Activated B cell treated with CpG ODN at 0.5 μM for 24 hours (primary cell): ENCODE results near the gene TXNRD2. TPM values are rescaled to one million over a fixed set of nuclear protein-coding genes. Genes with fewer than 3 reads are reported as not detected.
"Not testable (repeated sequence)": the region's sequence is repeated elsewhere in the genome, so short reads cannot be mapped to it uniquely, and the experiment has no call there.

ENCODE experiments used
- ATAC-seq: fragments of 200-7000 bp; cut with Tn5 transposase; one replicate; pipeline ENCODE4 v1.10.0; 2021; ENCODE audit warnings: low read depth, mild to moderate bottlenecking, moderate library complexity
- CTCF ChIA-PET: fragments of 350-600 bp; sonication (Branson Sonifier 250); formaldehyde crosslinking; loops from one replicate; lab custom pipeline; 2021; ENCODE audit warnings: antibody characterized with exemption; lab: Charles Lee
- POLR2A ChIA-PET: fragments of 350-600 bp; sonication (Branson Sonifier 250); formaldehyde crosslinking; loops from one replicate; lab custom pipeline; 2021; ENCODE audit warnings: antibody characterized with exemption; lab: Charles Lee
- DNase-seq: peaks from one replicate; pipeline ENCODE4 v3.0.0; 2022
- H3K27ac Mint-ChIP-seq: one replicate; pipeline ENCODE4 v1.8.0; 2020; ENCODE audit warnings: mixed read lengths
- H3K27me3 Mint-ChIP-seq: one replicate; pipeline ENCODE4 v1.8.0; 2021; ENCODE audit warnings: mixed read lengths
- H3K36me3 Mint-ChIP-seq: one replicate; pipeline ENCODE4 v1.8.0; 2021; ENCODE audit warnings: low read depth, mixed read lengths
- H3K4me1 Mint-ChIP-seq: one replicate; pipeline ENCODE4 v1.8.0; 2021; ENCODE audit warnings: mixed read lengths
- H3K4me3 Mint-ChIP-seq: one replicate; pipeline ENCODE4 v1.8.0; 2020; ENCODE audit warnings: mild to moderate bottlenecking, mixed read lengths
- H3K9me3 Mint-ChIP-seq: one replicate; pipeline ENCODE4 v1.8.0; 2020; ENCODE audit warnings: mixed read lengths
- intact Hi-C: fragments of 100-400 bp; cut with micrococcal nuclease; formaldehyde crosslinking; loops from one replicate; pipeline ENCODE4 v1.15.1; 2024
- total RNA-seq: library from RNA; stranded (reverse); gene quantifications from 2 replicates; pipeline ENCODE4 v1.2.3, GENCODE V29; 2022
- TF ChIP-seq, protein P1 (sequence below): fragments of 200-600 bp; IDR thresholded peaks from one replicate; pipeline ENCODE4 v1.8.0; 2022; ENCODE audit warnings: antibody characterized with exemption, mild to moderate bottlenecking

TXNRD2 gene
- total RNA-seq, 1 donor from 2014 or later, result 31.2 TPM

DNA sequence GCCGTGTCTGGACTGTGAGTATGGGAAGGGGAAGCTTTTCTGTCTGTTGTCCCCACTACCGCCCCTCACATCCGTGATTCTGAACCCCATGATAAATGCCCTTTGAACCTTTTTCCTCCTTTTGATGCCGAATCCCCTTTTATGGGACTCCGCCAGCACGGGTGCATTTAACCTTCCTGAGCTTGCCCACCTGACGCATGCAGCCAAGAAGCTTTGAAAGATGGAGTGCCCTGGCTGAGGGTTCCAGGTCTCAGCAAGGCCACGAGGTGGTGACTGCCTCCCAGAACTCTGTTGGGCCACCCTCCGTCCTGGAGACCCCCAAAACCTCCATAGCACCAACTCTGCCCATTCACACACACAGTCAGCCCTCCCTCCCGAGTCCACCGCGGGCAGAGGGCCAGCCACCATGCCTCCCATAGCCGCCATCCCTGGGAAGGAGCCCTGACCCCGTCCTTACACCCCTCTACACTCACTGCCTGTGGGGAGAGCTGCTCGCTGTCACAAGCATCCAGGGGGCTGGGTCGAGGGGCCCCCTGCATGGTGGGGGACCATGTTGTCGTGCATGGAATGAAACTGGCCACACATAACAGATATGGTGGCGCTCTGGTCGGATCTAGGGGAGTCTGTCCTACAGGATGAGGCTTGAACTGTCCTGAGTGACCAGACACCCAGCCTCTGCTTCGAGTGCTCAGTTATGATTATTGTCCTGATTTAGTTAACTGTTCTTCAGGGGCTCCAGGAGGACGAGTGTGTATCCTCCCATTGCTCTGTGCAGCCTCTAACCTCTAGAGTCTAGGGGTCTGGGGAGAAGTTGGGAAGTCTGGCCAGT lies 868 bp downstream of the TXNRD2 start:
- Mint-ChIP-seq H3K27ac (peak overlapping the region; percentile 94), H3K4me1 (peaks cover 44% of the 10 kb centered on the region), H3K9me3 (peaks cover 8% of the 10 kb centered on the region), H3K27me3 (no peaks in the 10 kb centered on the region), H3K4me3 (peak overlapping the region; percentile 94), H3K36me3 (peaks cover 26% of the 10 kb centered on the region)
- intact Hi-C loops, result loop anchor here (1.0 to 2.0 kb wide), 3 partner anchors 76 to 177 kb away; partner anchors contain the start of genes ARVCF, GNB1L, RTL10 and TRMT2A
- ChIA-PET POLR2A (interaction anchor here (1.0 to 1.9 kb wide), 3 partner anchors 10 to 81 kb away, joined by 4 to 9 read pairs (median 5); partner anchors contain the start of gene TANGO2), CTCF (no interaction called here)
- TF ChIP-seq, protein P1, sequence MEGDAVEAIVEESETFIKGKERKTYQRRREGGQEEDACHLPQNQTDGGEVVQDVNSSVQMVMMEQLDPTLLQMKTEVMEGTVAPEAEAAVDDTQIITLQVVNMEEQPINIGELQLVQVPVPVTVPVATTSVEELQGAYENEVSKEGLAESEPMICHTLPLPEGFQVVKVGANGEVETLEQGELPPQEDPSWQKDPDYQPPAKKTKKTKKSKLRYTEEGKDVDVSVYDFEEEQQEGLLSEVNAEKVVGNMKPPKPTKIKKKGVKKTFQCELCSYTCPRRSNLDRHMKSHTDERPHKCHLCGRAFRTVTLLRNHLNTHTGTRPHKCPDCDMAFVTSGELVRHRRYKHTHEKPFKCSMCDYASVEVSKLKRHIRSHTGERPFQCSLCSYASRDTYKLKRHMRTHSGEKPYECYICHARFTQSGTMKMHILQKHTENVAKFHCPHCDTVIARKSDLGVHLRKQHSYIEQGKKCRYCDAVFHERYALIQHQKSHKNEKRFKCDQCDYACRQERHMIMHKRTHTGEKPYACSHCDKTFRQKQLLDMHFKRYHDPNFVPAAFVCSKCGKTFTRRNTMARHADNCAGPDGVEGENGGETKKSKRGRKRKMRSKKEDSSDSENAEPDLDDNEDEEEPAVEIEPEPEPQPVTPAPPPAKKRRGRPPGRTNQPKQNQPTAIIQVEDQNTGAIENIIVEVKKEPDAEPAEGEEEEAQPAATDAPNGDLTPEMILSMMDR, result no peak
- DNase-seq (no peak), ATAC-seq (no peak)

DNA sequence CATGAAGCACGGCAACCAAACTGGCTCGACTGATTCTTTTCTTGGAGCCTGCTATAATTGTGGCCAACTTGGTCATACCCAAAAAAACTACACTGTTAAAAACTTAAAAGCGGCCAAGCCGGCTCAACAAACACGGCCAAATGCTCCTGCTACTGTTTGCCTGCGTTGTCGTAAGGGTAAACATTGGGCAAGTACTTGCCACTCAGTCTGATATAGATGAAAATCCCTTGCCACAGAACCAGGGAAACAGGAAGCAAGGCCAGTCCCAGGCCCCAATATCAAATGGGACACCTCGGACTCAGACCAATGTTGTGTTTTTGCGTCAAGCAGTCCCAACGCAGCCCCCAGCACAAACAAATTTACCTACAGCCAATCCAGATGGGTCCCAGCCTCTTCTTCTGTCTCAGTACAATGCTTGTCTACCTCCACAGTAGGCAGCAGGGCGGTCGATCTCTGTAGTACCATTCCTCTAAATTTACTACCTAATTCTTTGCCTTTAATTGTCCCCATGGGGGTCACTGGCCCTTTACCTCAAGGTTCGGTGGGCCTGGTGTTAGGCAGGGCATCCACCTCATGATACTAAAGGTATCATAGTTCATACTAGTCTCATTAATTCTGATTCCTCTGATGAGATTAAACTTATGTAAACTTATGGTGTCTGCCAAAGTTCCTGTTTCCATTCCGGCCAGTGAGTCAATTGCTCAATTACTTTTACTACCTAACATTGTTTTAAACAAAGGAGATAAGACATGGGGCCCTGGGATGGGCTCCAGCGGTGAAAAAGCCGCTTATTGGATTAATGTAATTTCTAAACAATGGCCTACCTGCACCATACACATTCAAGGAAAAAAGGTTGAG lies 3.8 kb downstream of the TXNRD2 start:
- intact Hi-C loops, result no loop called here
- ATAC-seq (no peak), DNase-seq (no peak)
- TF ChIP-seq, protein P1, result no peak
- Mint-ChIP-seq H3K4me3 (no peak overlapping the region), H3K36me3 (peaks cover 32% of the 10 kb centered on the region), H3K27ac (no peak overlapping the region), H3K9me3 (peaks cover 16% of the 10 kb centered on the region), H3K27me3 (no peaks in the 10 kb centered on the region), H3K4me1 (peaks cover 22% of the 10 kb centered on the region)
- POLR2A ChIA-PET, result interaction anchor here (0.5 kb wide), 1 partner anchor 113 kb away, joined by 11 read pairs; no protein-coding TSS in a partner anchor
- CTCF ChIA-PET, result interaction anchor here (2.0 kb wide), 1 partner anchor 16 kb away, joined by 5 read pairs; no protein-coding TSS in a partner anchor

DNA sequence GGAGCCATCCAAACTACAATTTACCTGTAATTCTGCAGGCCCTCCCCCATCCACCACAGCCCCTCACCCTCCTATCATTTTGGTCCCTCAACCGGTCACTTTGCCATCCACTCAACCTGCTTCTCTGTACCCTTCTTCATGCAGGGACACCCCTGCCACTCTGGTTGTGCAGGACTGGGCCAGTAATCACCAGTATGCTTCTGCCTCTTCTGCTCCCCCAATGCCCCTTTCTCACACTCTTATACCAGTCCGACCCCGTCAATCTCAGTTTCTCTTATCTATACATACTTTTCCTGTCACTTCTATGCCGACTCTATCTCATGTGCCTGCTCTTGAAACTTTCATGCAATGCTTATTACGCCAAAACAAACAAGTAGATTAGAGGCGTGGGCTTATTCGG lies 5.1 kb downstream of the TXNRD2 start:
- TF ChIP-seq, protein P1, result no peak
- Mint-ChIP-seq H3K9me3 (peaks cover 16% of the 10 kb centered on the region), H3K36me3 (peaks cover 23% of the 10 kb centered on the region), H3K4me3 (no peak overlapping the region), H3K27me3 (no peaks in the 10 kb centered on the region), H3K27ac (no peak overlapping the region), H3K4me1 (peaks cover 13% of the 10 kb centered on the region)
- ChIA-PET POLR2A (no interaction called here), CTCF (interaction anchor here (2.0 kb wide), 1 partner anchor 17 kb away, joined by 5 read pairs; no protein-coding TSS in a partner anchor)
- DNase-seq (no peak), ATAC-seq (no peak)
- intact Hi-C loops, result no loop called here

DNA sequence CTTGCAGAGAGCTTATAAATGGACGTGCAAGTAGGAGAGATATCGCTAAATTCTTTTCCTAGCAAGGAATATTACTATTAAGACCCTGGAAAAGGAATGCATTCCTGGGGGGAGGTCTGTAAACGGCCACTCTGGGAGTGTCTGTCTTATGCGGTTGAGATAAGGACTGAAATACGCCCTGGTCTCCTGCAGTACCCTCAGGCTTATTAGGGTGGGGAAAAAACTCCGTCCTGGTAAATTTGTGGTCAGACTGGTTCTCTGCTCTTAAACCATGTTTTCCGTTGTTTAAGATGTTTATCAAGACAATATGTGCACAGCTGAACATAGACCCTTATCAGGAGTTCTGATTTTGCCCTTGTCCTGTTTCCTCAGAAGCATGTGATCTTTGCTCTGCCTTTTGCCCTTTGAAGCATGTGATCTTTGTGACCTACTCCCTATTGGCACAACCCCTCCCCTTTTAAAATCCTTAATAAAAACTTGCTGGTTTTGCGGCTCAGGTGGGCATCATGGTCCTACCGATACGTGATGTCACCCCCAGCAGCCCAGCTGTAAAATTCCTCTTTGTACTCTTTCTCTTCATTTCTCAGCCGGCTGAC lies 6.4 kb downstream of the TXNRD2 start:
- H3K4me1 Mint-ChIP-seq, CTCF ChIA-PET, H3K27ac Mint-ChIP-seq, DNase-seq, ATAC-seq, H3K4me3 Mint-ChIP-seq, POLR2A ChIA-PET, intact Hi-C loops, H3K27me3 Mint-ChIP-seq: not testable (repeated sequence)
- Mint-ChIP-seq H3K36me3 (peaks cover 22% of the 10 kb centered on the region), H3K9me3 (peaks cover 16% of the 10 kb centered on the region)
